MM.1S (cell line): ENCODE measurements around the gene SQSTM1.

Source experiments
- DNase-seq: peaks from one replicate; pipeline ENCODE4 v3.0.0-alpha.2; 2015
- H2AFZ ChIP-seq: fragments of 300-600 bp; sonication (generic); 2 replicates; pipeline ENCODE4 v1.6.0; 2016; ENCODE audit warnings: antibody characterized with exemption, low read length
- H3F3A ChIP-seq: fragments of 300-600 bp; sonication (generic); 2 replicates; pipeline ENCODE4 v1.6.1; 2016; ENCODE audit warnings: mild to moderate bottlenecking, antibody characterized with exemption, low read length, moderate library complexity, mixed read lengths; ENCODE audit not compliant: insufficient read depth
- H3K27ac ChIP-seq: fragments of 300-600 bp; sonication (generic); 2 replicates; pipeline ENCODE4 v1.5.1; 2016; ENCODE audit warnings: mild to moderate bottlenecking, low read length
- H3K27me3 ChIP-seq: fragments of 300-600 bp; sonication (generic); replicated peaks from 2 replicates; pipeline ENCODE4 v1.6.0; 2016; ENCODE audit warnings: low read length; ENCODE audit not compliant: insufficient read depth
- H3K36me3 ChIP-seq: fragments of 300-600 bp; sonication (generic); replicated peaks from 2 replicates; pipeline ENCODE4 v1.6.1; 2016; ENCODE audit warnings: mild to moderate bottlenecking, low read length, mixed read lengths; ENCODE audit not compliant: insufficient read depth
- H3K4me1 ChIP-seq: fragments of 300-600 bp; sonication (generic); 2 replicates; pipeline ENCODE4 v1.6.1; 2016; ENCODE audit warnings: low read length, mixed read lengths
- H3K4me2 ChIP-seq: fragments of 300-600 bp; sonication (generic); 2 replicates; pipeline ENCODE4 v1.6.0; 2016; ENCODE audit warnings: low read depth, low read length
- H3K4me3 ChIP-seq: fragments of 300-600 bp; sonication (generic); 2 replicates; pipeline ENCODE4 v1.5.1; 2016; ENCODE audit warnings: low read length, mixed read lengths
- H3K79me2 ChIP-seq: fragments of 300-600 bp; sonication (generic); 2 replicates; pipeline ENCODE4 v1.6.1; 2016; ENCODE audit warnings: mixed run types, low read length, mixed read lengths
- H3K9ac ChIP-seq: fragments of 300-600 bp; sonication (generic); 2 replicates; pipeline ENCODE4 v1.6.1; 2016; ENCODE audit warnings: low read length, mixed read lengths
- H3K9me2 ChIP-seq: fragments of 300-600 bp; sonication (generic); replicated peaks from 2 replicates; pipeline ENCODE4 v1.6.1; 2016; ENCODE audit warnings: mild to moderate bottlenecking, low read length, mixed read lengths; ENCODE audit not compliant: insufficient read depth
- H3K9me3 ChIP-seq: fragments of 300-600 bp; sonication (generic); replicated peaks from 2 replicates; pipeline ENCODE4 v1.6.1; 2016; ENCODE audit warnings: mild to moderate bottlenecking, low read length, mixed read lengths; ENCODE audit not compliant: insufficient read depth
- H4K20me1 ChIP-seq: fragments of 300-600 bp; sonication (generic); 2 replicates; pipeline ENCODE4 v1.6.1; 2016; ENCODE audit warnings: mild to moderate bottlenecking, low read length, moderate library complexity, mixed read lengths; ENCODE audit not compliant: insufficient read depth
- EZH2 ChIP-seq: fragments of 300-600 bp; sonication (generic); optimal IDR thresholded peaks from 2 replicates; pipeline ENCODE3; 2017; ENCODE audit warnings: low read depth, mild to moderate bottlenecking, antibody characterized with exemption, low read length, mixed read lengths
- EZH2phosphoT487 ChIP-seq: fragments of 300-600 bp; sonication (generic); IDR thresholded peaks from 2 replicates; pipeline ENCODE4 v1.6.1; 2018; ENCODE audit warnings: antibody characterized with exemption, low read length
- TF ChIP-seq, protein P1 (sequence below): fragments of 300-600 bp; sonication (generic); IDR thresholded peaks from 2 replicates; pipeline ENCODE4 v1.5.1; 2016; ENCODE audit warnings: antibody characterized with exemption, low read length, mixed read lengths

The SQSTM1 gene

DNA sequence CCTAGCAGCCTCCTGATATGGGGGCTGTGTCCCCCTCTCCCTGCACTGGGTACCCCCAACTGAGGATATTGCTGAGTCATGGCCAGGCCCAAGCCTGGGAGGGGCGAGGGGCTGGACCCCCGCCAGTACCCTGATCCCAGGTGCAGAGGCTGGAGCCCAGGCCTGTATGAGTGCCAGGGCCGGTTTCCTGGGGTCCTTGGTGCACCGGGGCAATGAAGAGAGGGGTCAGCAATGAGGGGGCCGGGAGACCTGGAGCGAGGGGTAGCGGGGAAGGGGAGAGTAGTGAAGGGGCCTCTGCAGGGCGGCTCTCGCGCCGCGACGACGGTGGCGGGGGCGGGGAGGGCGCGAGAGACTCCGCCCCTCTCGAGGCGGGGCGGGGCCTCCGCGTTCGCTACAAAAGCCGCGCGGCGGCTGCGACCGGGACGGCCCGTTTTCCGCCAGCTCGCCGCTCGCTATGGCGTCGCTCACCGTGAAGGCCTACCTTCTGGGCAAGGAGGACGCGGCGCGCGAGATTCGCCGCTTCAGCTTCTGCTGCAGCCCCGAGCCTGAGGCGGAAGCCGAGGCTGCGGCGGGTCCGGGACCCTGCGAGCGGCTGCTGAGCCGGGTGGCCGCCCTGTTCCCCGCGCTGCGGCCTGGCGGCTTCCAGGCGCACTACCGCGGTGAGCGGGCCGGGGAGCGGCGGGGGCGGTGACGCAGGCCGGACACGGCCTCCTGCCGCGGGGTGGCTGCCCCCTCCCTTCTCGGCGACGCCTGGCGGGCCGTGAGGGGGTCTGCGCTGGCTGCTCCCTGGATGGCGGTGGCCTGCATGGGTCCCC is at the start of gene SQSTM1:
TSS of gene SQSTM1 (plus strand) at position 423 of the 815 bp plus-strand sequence. CDS start at position 455, 32 bp downstream.
- Histone ChIP-seq H3K9me2 (no peaks in the 10 kb centered on the region), H3F3A (peaks cover 32% of the 10 kb centered on the region), H3K9ac (peak within 1 kb of the TSS; percentile 100), H3K36me3 (peaks cover 15% of the 10 kb centered on the region), H3K79me2 (peaks cover 65% of the 10 kb centered on the region), H3K4me3 (peak within 1 kb of the TSS; percentile 96), H3K9me3 (no peaks in the 10 kb centered on the region), H3K4me1 (peaks cover 31% of the 10 kb centered on the region), H3K27ac (peak within 1 kb of the TSS; percentile 98), H4K20me1 (peaks cover 26% of the 10 kb centered on the region), H3K27me3 (no peaks in the 10 kb centered on the region), H2AFZ (peak within 1 kb of the TSS; percentile 60; the same call in 1 of the 2 replicates), H3K4me2 (peak within 1 kb of the TSS; percentile 96)
- TF ChIP-seq, protein P1, sequence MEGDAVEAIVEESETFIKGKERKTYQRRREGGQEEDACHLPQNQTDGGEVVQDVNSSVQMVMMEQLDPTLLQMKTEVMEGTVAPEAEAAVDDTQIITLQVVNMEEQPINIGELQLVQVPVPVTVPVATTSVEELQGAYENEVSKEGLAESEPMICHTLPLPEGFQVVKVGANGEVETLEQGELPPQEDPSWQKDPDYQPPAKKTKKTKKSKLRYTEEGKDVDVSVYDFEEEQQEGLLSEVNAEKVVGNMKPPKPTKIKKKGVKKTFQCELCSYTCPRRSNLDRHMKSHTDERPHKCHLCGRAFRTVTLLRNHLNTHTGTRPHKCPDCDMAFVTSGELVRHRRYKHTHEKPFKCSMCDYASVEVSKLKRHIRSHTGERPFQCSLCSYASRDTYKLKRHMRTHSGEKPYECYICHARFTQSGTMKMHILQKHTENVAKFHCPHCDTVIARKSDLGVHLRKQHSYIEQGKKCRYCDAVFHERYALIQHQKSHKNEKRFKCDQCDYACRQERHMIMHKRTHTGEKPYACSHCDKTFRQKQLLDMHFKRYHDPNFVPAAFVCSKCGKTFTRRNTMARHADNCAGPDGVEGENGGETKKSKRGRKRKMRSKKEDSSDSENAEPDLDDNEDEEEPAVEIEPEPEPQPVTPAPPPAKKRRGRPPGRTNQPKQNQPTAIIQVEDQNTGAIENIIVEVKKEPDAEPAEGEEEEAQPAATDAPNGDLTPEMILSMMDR: no peak
- TF ChIP-seq EZH2 (no peak), EZH2phosphoT487 (no peak)
- DNase-seq: peak; percentile 82

DNA sequence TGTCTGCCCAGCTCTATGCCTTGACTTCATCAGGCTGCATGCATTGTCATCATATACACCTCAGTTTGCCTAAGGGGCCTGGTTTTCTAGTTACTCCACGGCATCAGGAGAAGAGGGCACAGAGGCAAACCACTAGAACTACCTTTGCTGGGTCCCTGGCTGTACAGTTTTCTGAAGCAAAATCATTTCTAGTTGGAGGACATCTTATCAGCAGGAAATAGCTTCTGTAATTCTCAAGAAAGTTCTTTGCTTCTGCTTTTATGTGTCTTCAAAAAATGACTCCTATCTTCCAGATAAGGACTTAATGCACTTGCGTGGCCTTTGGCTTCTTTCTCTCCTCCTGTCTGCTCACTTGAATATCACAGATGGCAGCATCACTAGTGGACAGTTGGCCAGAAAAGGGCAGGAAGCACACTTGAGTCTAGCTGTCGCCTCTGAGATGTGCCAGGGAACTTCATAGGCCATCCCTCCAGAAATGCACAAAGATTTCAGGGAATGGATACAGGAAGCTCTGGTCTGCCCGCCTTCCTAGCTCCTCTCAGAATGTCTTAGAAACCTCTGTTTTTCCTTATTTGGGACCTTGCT is 49.3 kb upstream of the SQSTM1 start:
- no peaks in the 10 kb centered on the region for H3K27me3 ChIP-seq
- no peak overlapping the region for H3K4me2 ChIP-seq
- H3K4me1 ChIP-seq: no peaks in the 10 kb centered on the region
- no peaks in the 10 kb centered on the region for H3K9me3 ChIP-seq
- H4K20me1 ChIP-seq: no peaks in the 10 kb centered on the region
- H3F3A ChIP-seq: no peaks in the 10 kb centered on the region
- H3K27ac ChIP-seq: no peak overlapping the region
- peaks cover 19% of the 10 kb centered on the region for H3K79me2 ChIP-seq
- no peak for TF ChIP-seq EZH2
- no peak for TF ChIP-seq EZH2phosphoT487
- TF ChIP-seq, protein P1: no peak
- H3K36me3 ChIP-seq: peaks cover 2% of the 10 kb centered on the region; the same call in 1 of the 2 replicates
- H2AFZ ChIP-seq: no peak overlapping the region
- no peak overlapping the region for H3K9ac ChIP-seq
- H3K9me2 ChIP-seq: no peaks in the 10 kb centered on the region
- DNase-seq: no peak
- no peak overlapping the region for H3K4me3 ChIP-seq

DNA sequence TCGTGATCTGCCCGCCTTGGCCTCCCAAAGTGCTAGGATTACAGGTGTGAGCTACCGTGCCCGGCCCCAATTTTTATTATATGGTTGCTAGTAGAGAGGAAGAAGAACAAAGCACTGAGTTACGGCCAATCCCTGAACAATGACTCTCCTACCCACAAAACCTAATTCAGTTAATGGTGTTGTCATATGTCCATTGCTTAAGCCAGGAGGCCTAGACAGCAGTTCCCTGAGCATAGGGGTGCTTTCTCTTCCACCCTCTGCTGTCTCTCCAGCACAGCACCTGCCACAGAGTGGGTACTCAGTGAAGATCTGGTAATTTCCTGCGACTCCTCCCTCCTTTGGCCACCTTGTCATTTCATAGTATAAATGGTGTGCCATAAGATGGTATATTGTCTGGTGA is 48.4 kb upstream of the SQSTM1 start:
- H3K9ac ChIP-seq: no peak overlapping the region
- no peak overlapping the region for H2AFZ ChIP-seq
- no peaks in the 10 kb centered on the region for H3K27me3 ChIP-seq
- no peak for DNase-seq
- H3K4me3 ChIP-seq: no peak overlapping the region
- H3K36me3 ChIP-seq: no peaks in the 10 kb centered on the region; the same call in 1 of the 2 replicates
- H3K79me2 ChIP-seq: peaks cover 9% of the 10 kb centered on the region
- no peaks in the 10 kb centered on the region for H3F3A ChIP-seq
- H4K20me1 ChIP-seq: no peaks in the 10 kb centered on the region
- H3K27ac ChIP-seq: no peak overlapping the region
- no peaks in the 10 kb centered on the region for H3K4me1 ChIP-seq
- H3K4me2 ChIP-seq: no peak overlapping the region
- H3K9me3 ChIP-seq: no peaks in the 10 kb centered on the region
- H3K9me2 ChIP-seq: no peaks in the 10 kb centered on the region
- TF ChIP-seq, protein P1: no peak
- TF ChIP-seq EZH2 (no peak), EZH2phosphoT487 (no peak)
